Liver (tissue), 9 donors: ENCODE results near the gene WEE1. TPM values are rescaled to one million over a fixed set of nuclear protein-coding genes. Genes with fewer than 3 reads are reported as not detected.

Source experiments
- DNase-seq: peaks from one replicate; pipeline ENCODE4 v3.0.0-alpha.2; 2017; ENCODE audit warnings: low spot score
- H3K27ac ChIP-seq, 2 donors: one replicate each; pipeline ENCODE4 v1.7.0; 2013; ENCODE audit warnings: inconsistent platforms in 2 of 2, low read length in 2 of 2, control low read depth in 1 of 2, low read depth in 1 of 2, mild to moderate bottlenecking in 1 of 2
- H3K27me3 ChIP-seq, 4 donors: one replicate each; pipeline versions ENCODE4 v1.6.1 to v1.7.0; 2013; ENCODE audit warnings: low read length in 3 of 4, inconsistent platforms in 1 of 4, mild to moderate bottlenecking in 1 of 4, moderate library complexity in 1 of 4; ENCODE audit not compliant: control insufficient read depth in 4 of 4, insufficient read depth in 4 of 4
- H3K36me3 ChIP-seq, 4 donors: one replicate each; pipeline versions ENCODE4 v1.6.1 to v1.7.0; 2013; ENCODE audit warnings: low read length in 3 of 4, mild to moderate bottlenecking in 3 of 4, low read depth in 1 of 4, moderate library complexity in 1 of 4; ENCODE audit not compliant: control insufficient read depth in 4 of 4, insufficient read depth in 3 of 4
- H3K4me1 ChIP-seq, 4 donors: one replicate each; pipeline versions ENCODE4 v1.6.1 to v1.7.0; 2013; ENCODE audit warnings: low read length in 3 of 4, mild to moderate bottlenecking in 3 of 4, moderate library complexity in 1 of 4; ENCODE audit not compliant: control insufficient read depth in 4 of 4, insufficient read depth in 4 of 4
- H3K4me3 ChIP-seq, 3 donors: one replicate each; pipeline versions ENCODE4 v1.6.1 to v1.7.0; 2013; ENCODE audit warnings: low read length in 3 of 3, control low read depth in 1 of 3, low read depth in 1 of 3, mild to moderate bottlenecking in 1 of 3
- H3K9ac ChIP-seq, 2 donors: one replicate each; pipeline ENCODE4 v1.7.0; 2013; ENCODE audit warnings: low read length in 2 of 2, mild to moderate bottlenecking in 2 of 2, moderate library complexity in 2 of 2, control low read depth in 1 of 2, low read depth in 1 of 2
- H3K9me3 ChIP-seq, 4 donors: one replicate each; pipeline versions ENCODE4 v1.6.1 to v1.7.0; 2013; ENCODE audit warnings: low read length in 3 of 4; ENCODE audit not compliant: control insufficient read depth in 4 of 4
- ATF3 ChIP-seq: IDR thresholded peaks from 2 replicates; pipeline ENCODE4 v1.6.1; 2016; ENCODE audit warnings: antibody characterized with exemption
- CTCF ChIP-seq: fragments of 150-350 bp; IDR thresholded peaks from 2 replicates; pipeline ENCODE4 v1.5.1; 2017; ENCODE audit warnings: improper control_type of control experiment, low read depth, low read length; ENCODE audit not compliant: missing input control
- EGR1 ChIP-seq, 2 donors: IDR thresholded peaks; 2 replicates each; pipeline ENCODE4 v1.6.1; 2016 to 2018; ENCODE audit warnings: antibody characterized with exemption in 2 of 2, low read depth in 2 of 2
- FOXA1 ChIP-seq: IDR thresholded peaks from 2 replicates; pipeline ENCODE4 v1.6.1; 2016; ENCODE audit warnings: antibody characterized with exemption
- FOXA2 ChIP-seq: IDR thresholded peaks from 2 replicates; pipeline ENCODE4 v1.6.1; 2016; ENCODE audit warnings: antibody characterized with exemption
- GABPA ChIP-seq, 2 donors: IDR thresholded peaks in 1 of 2; conservative IDR thresholded peaks in 1 of 2; 2 replicates each; pipeline ENCODE4 v1.6.1; 2016; ENCODE audit warnings: antibody characterized with exemption in 2 of 2, mild to moderate bottlenecking in 1 of 2, moderate library complexity in 1 of 2
- HNF4A ChIP-seq, 2 donors: conservative IDR thresholded peaks; 2 replicates each; pipeline ENCODE4 v1.6.1; 2016; ENCODE audit warnings: antibody characterized with exemption in 2 of 2, mild to moderate bottlenecking in 2 of 2
- HNF4G ChIP-seq: IDR thresholded peaks from 2 replicates; pipeline ENCODE4 v1.6.1; 2016; ENCODE audit warnings: antibody characterized with exemption
- JUND ChIP-seq, 2 donors: IDR thresholded peaks; 2 replicates each; pipeline ENCODE4 v1.6.1; 2016; ENCODE audit warnings: antibody characterized with exemption in 2 of 2
- MAX ChIP-seq: IDR thresholded peaks from 2 replicates; pipeline ENCODE4 v1.6.1; 2016; ENCODE audit warnings: antibody characterized with exemption
- NR2F2 ChIP-seq: IDR thresholded peaks from 2 replicates; pipeline ENCODE4 v1.6.1; 2016; ENCODE audit warnings: antibody characterized with exemption
- REST ChIP-seq: IDR thresholded peaks from 2 replicates; pipeline ENCODE4 v1.6.1; 2016; ENCODE audit warnings: antibody characterized with exemption, mild to moderate bottlenecking
- RXRA ChIP-seq, 2 donors: IDR thresholded peaks; 2 replicates each; pipeline ENCODE4 v1.6.1; 2017 to 2018; ENCODE audit warnings: antibody characterized with exemption in 2 of 2, mild to moderate bottlenecking in 1 of 2
- TAF1 ChIP-seq: conservative IDR thresholded peaks from 2 replicates; pipeline ENCODE4 v1.6.1; 2016; ENCODE audit warnings: antibody characterized with exemption, mild to moderate bottlenecking
- YY1 ChIP-seq: IDR thresholded peaks from 2 replicates; pipeline ENCODE4 v1.6.1; 2016; ENCODE audit warnings: antibody characterized with exemption, mild to moderate bottlenecking
- ZBTB33 ChIP-seq: IDR thresholded peaks from 2 replicates; pipeline ENCODE4 v1.6.1; 2016; ENCODE audit warnings: antibody characterized with exemption
- WGBS: extraction: QIAGEN DNeasy Blood & Tissue Kit; methylation state at CpG from one replicate; pipeline ENCODE4 v1.1.7; 2013; 5-methylcytosine and 5-hydroxymethylcytosine counted together
- polyA plus RNA-seq, 2 donors: library from polyadenylated mRNA; stranded (reverse) in 1 of 2; unstranded in 1 of 2; fragments of 200-250 nt in 1 of 2; fragments of >200 nt in 1 of 2; fragmentation: Nextera tagmentation in 1 of 2; extraction: Ambion mirVana in 1 of 2; gene quantifications; one replicate each; pipeline versions ENCODE4 v1.2.1 to v1.2.3, GENCODE V29; 2013 to 2015
- total RNA-seq, 2 donors: library from RNA; depleted of rRNA; stranded (reverse); fragments of >200 nt; gene quantifications; one replicate each; pipeline ENCODE4 v1.2.3, GENCODE V29; 2014
- donor health status: healthy.
- donor health status: healthy.
- donor health status: healthy.
- donor health status: healthy.
- donor health status: healthy.

Gene WEE1
- total and polyA plus RNA-seq, 4 donors: 3.5 to 39.6 (median 7.1) TPM

- WGBS: 95% methylated on average over 8 of the region's 8 CpGs
- H3K4me3 ChIP-seq: no peak overlapping the region
- peaks cover 0 to 4% (median 0%) of the 10 kb centered on the region in 4 donors for H3K36me3 ChIP-seq
- H3K27me3 ChIP-seq: no peaks in the 10 kb centered on the region
- H3K27ac ChIP-seq: no peak overlapping the region
- no peak for TF ChIP-seq CTCF
- no peak for TF ChIP-seq HNF4G
- no peak for TF ChIP-seq YY1
- no peak for TF ChIP-seq NR2F2
- TF ChIP-seq EGR1 (IDR thresholded peaks at IDR 0.05; ENCODE audit: low read depth in 2 of 2): no peak
- no peak for TF ChIP-seq MAX
- TF ChIP-seq REST: no peak
- TF ChIP-seq JUND (IDR thresholded peaks at IDR 0.05): no peak
- TF ChIP-seq HNF4A (conservative IDR thresholded peaks at IDR 0.05): no peak
- no peaks in the 10 kb centered on the region for H3K9me3 ChIP-seq
- H3K9ac ChIP-seq: no peak overlapping the region
- peaks cover 0 to 2% (median 0%) of the 10 kb centered on the region in 4 donors for H3K4me1 ChIP-seq
- no peak for DNase-seq
These were observed 42.4 kb upstream of the WEE1 start for GRCh38 chr11:9530901-9531625.

GRCh38 chr11:9533058-9533457 lies 40.4 kb upstream of the WEE1 start:
- TF ChIP-seq GABPA (IDR thresholded peaks at IDR 0.05 in 1 of 2, conservative IDR thresholded peaks at IDR 0.05 in 1 of 2): no peak
- no peak for TF ChIP-seq CTCF
- no peak for TF ChIP-seq ZBTB33
- no peak for TF ChIP-seq YY1
- TF ChIP-seq NR2F2: no peak
- no peak for TF ChIP-seq EGR1 (IDR thresholded peaks at IDR 0.05; ENCODE audit: low read depth in 2 of 2)
- no peak for TF ChIP-seq RXRA (IDR thresholded peaks at IDR 0.05)
- TF ChIP-seq FOXA1: no peak
- TF ChIP-seq FOXA2: no peak
- TF ChIP-seq MAX: no peak
- TF ChIP-seq TAF1: no peak
- no peak for TF ChIP-seq ATF3
- no peaks in the 10 kb centered on the region for H3K9me3 ChIP-seq
- 96% methylated on average over 9 of the region's 9 CpGs for WGBS
- no peaks in the 10 kb centered on the region for H3K27me3 ChIP-seq
- no peak overlapping the region for H3K4me3 ChIP-seq
- H3K36me3 ChIP-seq: no peaks in the 10 kb centered on the region
- H3K9ac ChIP-seq: no peak overlapping the region
- peaks cover 0 to 2% (median 0%) of the 10 kb centered on the region in 4 donors for H3K4me1 ChIP-seq
- DNase-seq: no peak
- no peak overlapping the region for H3K27ac ChIP-seq
